H1 (cell line): Measurements from ENCODE around the gene SYNDIG1. TPM values are rescaled to one million over a fixed set of nuclear protein-coding genes. Genes with fewer than 3 reads are reported as not detected.

Experiments
- CTCF ChIA-PET: fragments of 300-600 bp; sonication (Branson Sonifier 250); formaldehyde crosslinking; loops from one replicate; lab custom pipeline; 2021; ENCODE audit not compliant: partially characterized antibody; lab: Charles Lee
- POLR2A ChIA-PET: fragments of 300-600 bp; sonication (Branson Sonifier 250); formaldehyde crosslinking; loops from one replicate; lab custom pipeline; 2021; ENCODE audit warnings: inconsistent platforms; ENCODE audit not compliant: partially characterized antibody; lab: Charles Lee
- DNase-seq, 2 experiments: peaks; one replicate each; pipeline versions ENCODE4 v3.0.0 to v3.0.0-alpha.2; 2010 to 2022; ENCODE audit warnings: low spot score in 2 of 2, low read depth in 1 of 2, mixed read lengths in 1 of 2
- FAIRE-seq: peaks from 2 replicates; lab custom pipeline; 2011; peaks lifted over from hg19 to GRCh38; lab: Jason Lieb, UNC
- H2AFZ ChIP-seq: 2 replicates; pipeline ENCODE4 v1.8.1; 2012; ENCODE audit warnings: low read length, inconsistent platforms
- H2AK5ac ChIP-seq: 2 replicates; pipeline ENCODE4 v1.6.1; 2013; ENCODE audit warnings: low read depth, low read length
- H2BK120ac ChIP-seq: replicated peaks from 2 replicates; pipeline ENCODE3; 2013; ENCODE audit warnings: low read depth, low read length, inconsistent platforms
- H2BK12ac ChIP-seq: 2 replicates; pipeline ENCODE4 v1.6.1; 2013; ENCODE audit warnings: low read depth, low read length
- H2BK15ac ChIP-seq: 2 replicates; pipeline ENCODE4 v1.6.1; 2013; ENCODE audit warnings: low read length
- H2BK20ac ChIP-seq: 2 replicates; pipeline ENCODE4 v1.6.1; 2013; ENCODE audit warnings: low read length
- H2BK5ac ChIP-seq: 2 replicates; pipeline ENCODE4 v1.6.1; 2013; ENCODE audit warnings: low read depth, low read length
- H3K14ac ChIP-seq: 2 replicates; pipeline ENCODE4 v1.6.1; 2013; ENCODE audit warnings: inconsistent platforms; ENCODE audit not compliant: insufficient read length
- H3K18ac ChIP-seq: 2 replicates; pipeline ENCODE4 v1.6.1; 2013; ENCODE audit warnings: low read length; ENCODE audit errors: extremely low read depth
- H3K23ac ChIP-seq: 2 replicates; pipeline ENCODE4 v1.6.1; 2013; ENCODE audit warnings: inconsistent platforms; ENCODE audit not compliant: insufficient read length
- H3K23me2 ChIP-seq: 2 replicates; pipeline ENCODE4 v1.6.1; 2013; ENCODE audit warnings: low read depth, low read length
- H3K27ac ChIP-seq: 2 replicates; pipeline ENCODE4 v1.6.1; 2011; ENCODE audit warnings: low read depth, low read length, inconsistent platforms
- H3K27me3 ChIP-seq, 4 experiments: replicated peaks in 1 of 4; 1 replicate in 1 of 4; 2 replicates in 3 of 4; pipeline versions ENCODE4 v1.6.1 to v1.8.1; 2011 to 2013; ENCODE audit warnings: low read length in 3 of 4, mild to moderate bottlenecking in 3 of 4, inconsistent platforms in 2 of 4, mixed read lengths in 2 of 4, moderate library complexity in 1 of 4; ENCODE audit not compliant: control insufficient read depth in 3 of 4, insufficient read depth in 3 of 4; ENCODE audit errors: extremely low read depth in 1 of 4
- H3K36me3 ChIP-seq, 4 experiments: 2 replicates each; pipeline versions ENCODE4 v1.6.1 to v1.8.1; 2011 to 2013; ENCODE audit warnings: mild to moderate bottlenecking in 4 of 4, low read length in 3 of 4, moderate library complexity in 2 of 4, control low read depth in 1 of 4, inconsistent platforms in 1 of 4; ENCODE audit not compliant: insufficient read depth in 4 of 4, control insufficient read depth in 2 of 4
- H3K4ac ChIP-seq: replicated peaks from 2 replicates; pipeline ENCODE3; 2013; ENCODE audit warnings: low read length, low read depth, mixed read lengths, inconsistent platforms; ENCODE audit not compliant: insufficient read length
- H3K4me1 ChIP-seq, 4 experiments: replicated peaks in 1 of 4; 1 replicate in 1 of 4; 2 replicates in 3 of 4; pipeline versions ENCODE4 v1.6.1 to v1.8.1; 2011 to 2013; ENCODE audit warnings: low read length in 3 of 4, inconsistent platforms in 2 of 4, mixed read lengths in 1 of 4; ENCODE audit not compliant: insufficient read depth in 4 of 4, control insufficient read depth in 3 of 4
- H3K4me2 ChIP-seq, 2 experiments: 2 replicates each; pipeline versions ENCODE4 v1.6.1 to v1.8.1; 2011 to 2013; ENCODE audit warnings: low read depth in 2 of 2, low read length in 2 of 2, control low read depth in 1 of 2, inconsistent platforms in 1 of 2, mild to moderate bottlenecking in 1 of 2; ENCODE audit not compliant: insufficient read depth in 1 of 2
- H3K4me3 ChIP-seq, 4 experiments: fragments of 200-600, 300-600 bp in 1 of 4; sonication (generic), shearing (Covaris generic), sonication (Bioruptor Twin) in 1 of 4; 2 replicates each; pipeline versions ENCODE4 v1.5.1 to v1.8.1; 2011 to 2016; ENCODE audit warnings: low read length in 4 of 4, low read depth in 3 of 4, control low read depth in 2 of 4, inconsistent platforms in 2 of 4, mild to moderate bottlenecking in 2 of 4, mixed read lengths in 1 of 4, moderate library complexity in 1 of 4; ENCODE audit not compliant: insufficient read depth in 2 of 4; ENCODE audit errors: extremely low read depth in 1 of 4
- H3K56ac ChIP-seq: replicated peaks from 2 replicates; pipeline ENCODE3; 2013; ENCODE audit warnings: low read depth, mild to moderate bottlenecking, mixed read lengths, low read length, inconsistent platforms; ENCODE audit not compliant: insufficient read length
- H3K79me1 ChIP-seq: 2 replicates; pipeline ENCODE4 v1.6.1; 2013; ENCODE audit warnings: low read depth, low read length, control low read depth
- H3K79me2 ChIP-seq, 2 experiments: 2 replicates each; pipeline versions ENCODE4 v1.6.1 to v1.8.1; 2012 to 2013; ENCODE audit warnings: low read length in 2 of 2, mild to moderate bottlenecking in 2 of 2, inconsistent platforms in 1 of 2; ENCODE audit not compliant: insufficient read depth in 2 of 2, control insufficient read depth in 1 of 2
- H3K9ac ChIP-seq, 4 experiments: replicated peaks in 1 of 4; 1 replicate in 1 of 4; 2 replicates in 3 of 4; pipeline versions ENCODE4 v1.6.1 to v1.8.1; 2011 to 2013; ENCODE audit warnings: low read depth in 3 of 4, low read length in 3 of 4, control low read depth in 2 of 4, mild to moderate bottlenecking in 2 of 4, moderate library complexity in 2 of 4, inconsistent platforms in 1 of 4; ENCODE audit errors: extremely low read depth in 1 of 4
- H3K9me3 ChIP-seq, 2 experiments: 2 replicates each; pipeline versions ENCODE4 v1.6.1 to v1.8.1; 2012 to 2013; ENCODE audit warnings: mild to moderate bottlenecking in 2 of 2, moderate library complexity in 2 of 2, control low read depth in 1 of 2, inconsistent platforms in 1 of 2, low read depth in 1 of 2, low read length in 1 of 2, mixed read lengths in 1 of 2; ENCODE audit not compliant: insufficient read depth in 2 of 2
- H4K20me1 ChIP-seq, 2 experiments: replicated peaks in 1 of 2; 2 replicates each; pipeline versions ENCODE3 to v1.8.1; 2011 to 2013; ENCODE audit warnings: inconsistent platforms in 2 of 2, low read length in 2 of 2, mild to moderate bottlenecking in 1 of 2; ENCODE audit not compliant: insufficient read depth in 2 of 2, control insufficient read depth in 1 of 2
- H4K5ac ChIP-seq: 2 replicates; pipeline ENCODE4 v1.6.1; 2013; ENCODE audit warnings: low read length, low read depth, mixed read lengths, inconsistent platforms; ENCODE audit not compliant: insufficient read length
- H4K8ac ChIP-seq: 2 replicates; pipeline ENCODE4 v1.8.0; 2013; ENCODE audit warnings: mild to moderate bottlenecking, moderate library complexity, low read length, inconsistent platforms; ENCODE audit not compliant: insufficient read depth; ENCODE audit errors: extremely low read depth
- H4K91ac ChIP-seq: replicated peaks from 2 replicates; pipeline ENCODE3; 2013; ENCODE audit warnings: low read length, mixed read lengths, inconsistent platforms; ENCODE audit not compliant: insufficient read length
- EP300 ChIP-seq, 2 experiments: IDR thresholded peaks; 1 replicate in 1 of 2; 2 replicates in 1 of 2; pipeline ENCODE4 v1.6.1; 2011 to 2012; ENCODE audit warnings: low read depth in 2 of 2, low read length in 2 of 2, mild to moderate bottlenecking in 2 of 2, borderline replicate concordance in 1 of 2, inconsistent platforms in 1 of 2, moderate library complexity in 1 of 2
- GABPA ChIP-seq: IDR thresholded peaks from 2 replicates; pipeline ENCODE4 v1.6.1; 2011; ENCODE audit warnings: mild to moderate bottlenecking, low read length, moderate library complexity, borderline replicate concordance; ENCODE audit not compliant: insufficient read depth
- RXRA ChIP-seq: IDR thresholded peaks from 2 replicates; pipeline ENCODE4 v1.6.1; 2011; ENCODE audit warnings: low read depth, mild to moderate bottlenecking, low read length, moderate library complexity; ENCODE audit not compliant: insufficient read depth
- SP4 ChIP-seq: IDR thresholded peaks from 2 replicates; pipeline ENCODE4 v1.6.1; 2012; ENCODE audit warnings: low read length, inconsistent platforms
- TAF1 ChIP-seq: IDR thresholded peaks from 2 replicates; pipeline ENCODE4 v1.6.1; 2011; ENCODE audit warnings: mild to moderate bottlenecking, low read depth, low read length
- WGBS, 2 experiments: shearing (Covaris generic) in 1 of 2; methylation state at CpG; one replicate each; pipeline versions ENCODE4 v1.1.6 to v1.1.7; 2013 to 2015; ENCODE audit warnings: low lambda C conversion rate in 2 of 2, mixed read lengths in 2 of 2, inconsistent platforms in 1 of 2, low coverage in 1 of 2, missing lambda C conversion rate in 1 of 2; ENCODE audit not compliant: insufficient replicate concordance in 2 of 2, insufficient coverage in 1 of 2, insufficient read length in 1 of 2; ENCODE audit errors: extremely low coverage in 1 of 2, missing lambda C conversion rate in 1 of 2; 5-methylcytosine and 5-hydroxymethylcytosine counted together
- polyA plus RNA-seq, 7 experiments: library from polyadenylated mRNA; depleted of rRNA in 3 of 7; stranded (reverse) in 5 of 7; unstranded in 2 of 7; fragments of >200 nt in 5 of 7; fragments of 200-250 nt in 2 of 7; gene quantifications; 1 replicate in 5 of 7; 2 replicates in 1 of 7; 4 replicates in 1 of 7; pipeline versions ENCODE4 v1.2.1 to v1.2.3, GENCODE V29; 2011 to 2013; ENCODE audit warnings: missing spikeins in 2 of 7, mixed read lengths in 2 of 7
- total RNA-seq: library from RNA; stranded (reverse); fragmentation: NEBNext Ultra II Directional; extraction: Animal tissue kit (Norgen Biotek cat#: 25700); gene quantifications from 2 replicates; pipeline ENCODE4 v1.2.1, GENCODE V29; 2021

Gene SYNDIG1
- total and polyA plus RNA-seq, 2 of the 8 experiments (the other 6 are each of a cell fraction or from before 2014, with no cell fraction given), result 6.5 to 7.8 TPM

GRCh38 chr20:24676978-24677370, 207.5 kb downstream of the SYNDIG1 start:
- POLR2A ChIA-PET, result no interaction called here
- DNase-seq (no peak), FAIRE-seq (no peak)
- Histone ChIP-seq H3K27ac (no peak overlapping the region), H4K91ac (no peak overlapping the region), H3K23me2 (no peaks in the 10 kb centered on the region), H3K9me3 (no peaks in the 10 kb centered on the region), H3K4me3 (no peak overlapping the region), H3K4me1 (no peaks in the 10 kb centered on the region), H3K14ac (no peak overlapping the region), H4K5ac (no peak overlapping the region), H3K9ac (no peak overlapping the region), H3K79me1 (no peaks in the 10 kb centered on the region), H2BK5ac (no peak overlapping the region), H2AK5ac (no peak overlapping the region), H2BK12ac (no peak overlapping the region), H3K4me2 (no peak overlapping the region), H3K56ac (no peak overlapping the region), H3K27me3 (no peaks in the 10 kb centered on the region), H2BK20ac (no peak overlapping the region), H4K8ac (no peak overlapping the region)
- TF ChIP-seq EP300 (IDR thresholded peaks at IDR 0.05; ENCODE audit: borderline replicate concordance in 1 of 2, low read depth in 2 of 2, low read length in 2 of 2) (no peak), RXRA (no peak), SP4 (no peak), TAF1 (no peak), GABPA (no peak)
- TF ChIP-seq, all 59 proteins: peak for 0
- H3K79me2 ChIP-seq, result no peaks in the 10 kb centered on the region
- no peak overlapping the region for H3K4ac ChIP-seq
- no peak overlapping the region for H2BK120ac ChIP-seq
- no peak overlapping the region for H3K18ac ChIP-seq
- CTCF ChIA-PET, result interaction anchor here (0.7 to 2.5 kb wide), 4 partner anchors 9 to 104 kb away, joined by 3 to 10 read pairs (median 3); no protein-coding TSS in a partner anchor
- no peak overlapping the region for H2AFZ ChIP-seq
- no peak overlapping the region for H3K23ac ChIP-seq
- no peak overlapping the region for H2BK15ac ChIP-seq
- no peaks in the 10 kb centered on the region for H4K20me1 ChIP-seq
- 86% methylated on average over 6 of the region's 6 CpGs; no CpG with 5 or more reads in 1 of the 2 experiments for WGBS, 2 experiments
- no peaks in the 10 kb centered on the region for H3K36me3 ChIP-seq
